MM.1S (cell line): ENCODE results near the gene RGS6.

Experiments
- DNase-seq: peaks from one replicate; pipeline ENCODE4 v3.0.0-alpha.2; 2015
- H2AFZ ChIP-seq: fragments of 300-600 bp; sonication (generic); 2 replicates; pipeline ENCODE4 v1.6.0; 2016; ENCODE audit warnings: antibody characterized with exemption, low read length
- H3F3A ChIP-seq: fragments of 300-600 bp; sonication (generic); 2 replicates; pipeline ENCODE4 v1.6.1; 2016; ENCODE audit warnings: mild to moderate bottlenecking, antibody characterized with exemption, low read length, moderate library complexity, mixed read lengths; ENCODE audit not compliant: insufficient read depth
- H3K27ac ChIP-seq: fragments of 300-600 bp; sonication (generic); 2 replicates; pipeline ENCODE4 v1.5.1; 2016; ENCODE audit warnings: mild to moderate bottlenecking, low read length
- H3K27me3 ChIP-seq: fragments of 300-600 bp; sonication (generic); replicated peaks from 2 replicates; pipeline ENCODE4 v1.6.0; 2016; ENCODE audit warnings: low read length; ENCODE audit not compliant: insufficient read depth
- H3K36me3 ChIP-seq: fragments of 300-600 bp; sonication (generic); replicated peaks from 2 replicates; pipeline ENCODE4 v1.6.1; 2016; ENCODE audit warnings: mild to moderate bottlenecking, low read length, mixed read lengths; ENCODE audit not compliant: insufficient read depth
- H3K4me1 ChIP-seq: fragments of 300-600 bp; sonication (generic); 2 replicates; pipeline ENCODE4 v1.6.1; 2016; ENCODE audit warnings: low read length, mixed read lengths
- H3K4me2 ChIP-seq: fragments of 300-600 bp; sonication (generic); 2 replicates; pipeline ENCODE4 v1.6.0; 2016; ENCODE audit warnings: low read depth, low read length
- H3K4me3 ChIP-seq: fragments of 300-600 bp; sonication (generic); 2 replicates; pipeline ENCODE4 v1.5.1; 2016; ENCODE audit warnings: low read length, mixed read lengths
- H3K79me2 ChIP-seq: fragments of 300-600 bp; sonication (generic); 2 replicates; pipeline ENCODE4 v1.6.1; 2016; ENCODE audit warnings: mixed run types, low read length, mixed read lengths
- H3K9ac ChIP-seq: fragments of 300-600 bp; sonication (generic); 2 replicates; pipeline ENCODE4 v1.6.1; 2016; ENCODE audit warnings: low read length, mixed read lengths
- H3K9me2 ChIP-seq: fragments of 300-600 bp; sonication (generic); replicated peaks from 2 replicates; pipeline ENCODE4 v1.6.1; 2016; ENCODE audit warnings: mild to moderate bottlenecking, low read length, mixed read lengths; ENCODE audit not compliant: insufficient read depth
- H3K9me3 ChIP-seq: fragments of 300-600 bp; sonication (generic); replicated peaks from 2 replicates; pipeline ENCODE4 v1.6.1; 2016; ENCODE audit warnings: mild to moderate bottlenecking, low read length, mixed read lengths; ENCODE audit not compliant: insufficient read depth
- H4K20me1 ChIP-seq: fragments of 300-600 bp; sonication (generic); 2 replicates; pipeline ENCODE4 v1.6.1; 2016; ENCODE audit warnings: mild to moderate bottlenecking, low read length, moderate library complexity, mixed read lengths; ENCODE audit not compliant: insufficient read depth
- EZH2 ChIP-seq: fragments of 300-600 bp; sonication (generic); optimal IDR thresholded peaks from 2 replicates; pipeline ENCODE3; 2017; ENCODE audit warnings: low read depth, mild to moderate bottlenecking, antibody characterized with exemption, low read length, mixed read lengths
- EZH2phosphoT487 ChIP-seq: fragments of 300-600 bp; sonication (generic); IDR thresholded peaks from 2 replicates; pipeline ENCODE4 v1.6.1; 2018; ENCODE audit warnings: antibody characterized with exemption, low read length
- TF ChIP-seq, protein P1 (sequence below): fragments of 300-600 bp; sonication (generic); IDR thresholded peaks from 2 replicates; pipeline ENCODE4 v1.5.1; 2016; ENCODE audit warnings: antibody characterized with exemption, low read length, mixed read lengths

RGS6 gene

DNA sequence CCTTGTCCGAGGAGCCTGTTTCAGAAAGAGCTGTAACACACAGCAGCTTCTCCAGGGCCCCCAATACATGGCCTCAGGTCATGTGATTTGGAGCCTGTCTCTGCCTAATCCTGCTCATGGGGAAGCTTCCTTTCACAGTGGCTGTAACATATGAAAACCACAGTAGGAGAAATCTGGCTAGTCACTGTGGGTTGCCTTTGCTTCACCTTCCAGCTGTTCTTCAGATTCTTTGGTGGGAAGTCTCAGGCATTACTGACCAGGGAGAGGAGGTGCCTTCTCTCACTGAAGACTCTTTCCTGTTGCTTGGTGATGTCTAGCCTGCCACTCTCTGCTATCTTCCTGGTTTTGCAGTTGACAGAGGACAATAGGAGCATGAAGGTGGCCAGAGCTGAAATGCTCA, 611.1 kb downstream of the RGS6 start:
- Histone ChIP-seq H4K20me1 (no peaks in the 10 kb centered on the region), H3K4me1 (no peaks in the 10 kb centered on the region), H3K9me3 (no peaks in the 10 kb centered on the region), H3K9me2 (no peaks in the 10 kb centered on the region), H2AFZ (no peak overlapping the region), H3K4me2 (no peak overlapping the region), H3K9ac (no peak overlapping the region), H3K4me3 (no peak overlapping the region), H3K79me2 (no peaks in the 10 kb centered on the region), H3K27me3 (no peaks in the 10 kb centered on the region), H3F3A (no peaks in the 10 kb centered on the region), H3K36me3 (no peaks in the 10 kb centered on the region), H3K27ac (no peak overlapping the region)
- TF ChIP-seq, protein P1, sequence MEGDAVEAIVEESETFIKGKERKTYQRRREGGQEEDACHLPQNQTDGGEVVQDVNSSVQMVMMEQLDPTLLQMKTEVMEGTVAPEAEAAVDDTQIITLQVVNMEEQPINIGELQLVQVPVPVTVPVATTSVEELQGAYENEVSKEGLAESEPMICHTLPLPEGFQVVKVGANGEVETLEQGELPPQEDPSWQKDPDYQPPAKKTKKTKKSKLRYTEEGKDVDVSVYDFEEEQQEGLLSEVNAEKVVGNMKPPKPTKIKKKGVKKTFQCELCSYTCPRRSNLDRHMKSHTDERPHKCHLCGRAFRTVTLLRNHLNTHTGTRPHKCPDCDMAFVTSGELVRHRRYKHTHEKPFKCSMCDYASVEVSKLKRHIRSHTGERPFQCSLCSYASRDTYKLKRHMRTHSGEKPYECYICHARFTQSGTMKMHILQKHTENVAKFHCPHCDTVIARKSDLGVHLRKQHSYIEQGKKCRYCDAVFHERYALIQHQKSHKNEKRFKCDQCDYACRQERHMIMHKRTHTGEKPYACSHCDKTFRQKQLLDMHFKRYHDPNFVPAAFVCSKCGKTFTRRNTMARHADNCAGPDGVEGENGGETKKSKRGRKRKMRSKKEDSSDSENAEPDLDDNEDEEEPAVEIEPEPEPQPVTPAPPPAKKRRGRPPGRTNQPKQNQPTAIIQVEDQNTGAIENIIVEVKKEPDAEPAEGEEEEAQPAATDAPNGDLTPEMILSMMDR, result no peak
- no peak for TF ChIP-seq EZH2
- no peak for DNase-seq

DNA sequence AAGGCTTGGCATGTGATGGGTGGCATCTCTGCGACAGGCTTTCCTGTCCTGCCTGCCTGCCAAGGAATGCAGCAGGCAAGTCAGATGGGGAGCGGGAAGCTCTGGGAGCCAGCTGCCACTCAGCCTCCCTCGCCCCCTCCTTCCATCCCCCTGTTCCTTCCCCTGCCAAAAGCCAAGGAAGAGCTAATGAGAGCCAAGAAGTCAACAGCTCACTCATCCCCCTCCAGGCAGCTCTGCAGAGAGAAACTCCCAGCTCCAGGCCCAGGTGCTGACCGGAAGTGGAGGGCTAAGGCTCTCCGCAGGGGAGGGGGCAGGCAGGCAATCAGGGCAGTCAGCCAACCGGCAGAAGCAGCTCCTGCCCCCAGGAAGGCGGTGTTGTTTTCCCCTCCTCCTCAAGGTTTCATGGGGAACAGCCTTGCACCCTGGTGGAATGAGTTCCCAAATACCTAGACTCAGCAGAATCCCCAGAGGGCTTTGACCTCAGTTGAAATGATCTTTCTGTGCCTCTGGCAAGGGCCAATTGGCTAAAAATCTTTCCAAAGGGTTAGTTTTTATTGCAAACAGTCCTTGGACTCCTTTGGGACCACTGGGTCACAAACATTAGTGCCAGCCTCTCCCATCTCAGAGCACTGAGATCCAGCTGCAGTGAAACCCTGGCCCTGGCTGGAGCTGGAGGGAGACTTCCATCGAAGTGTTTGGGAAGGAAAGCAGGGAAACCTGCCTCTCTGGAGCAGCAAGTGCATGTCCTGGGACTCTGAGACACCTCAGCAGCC, 612.6 kb downstream of the RGS6 start:
- no peak for TF ChIP-seq EZH2

DNA sequence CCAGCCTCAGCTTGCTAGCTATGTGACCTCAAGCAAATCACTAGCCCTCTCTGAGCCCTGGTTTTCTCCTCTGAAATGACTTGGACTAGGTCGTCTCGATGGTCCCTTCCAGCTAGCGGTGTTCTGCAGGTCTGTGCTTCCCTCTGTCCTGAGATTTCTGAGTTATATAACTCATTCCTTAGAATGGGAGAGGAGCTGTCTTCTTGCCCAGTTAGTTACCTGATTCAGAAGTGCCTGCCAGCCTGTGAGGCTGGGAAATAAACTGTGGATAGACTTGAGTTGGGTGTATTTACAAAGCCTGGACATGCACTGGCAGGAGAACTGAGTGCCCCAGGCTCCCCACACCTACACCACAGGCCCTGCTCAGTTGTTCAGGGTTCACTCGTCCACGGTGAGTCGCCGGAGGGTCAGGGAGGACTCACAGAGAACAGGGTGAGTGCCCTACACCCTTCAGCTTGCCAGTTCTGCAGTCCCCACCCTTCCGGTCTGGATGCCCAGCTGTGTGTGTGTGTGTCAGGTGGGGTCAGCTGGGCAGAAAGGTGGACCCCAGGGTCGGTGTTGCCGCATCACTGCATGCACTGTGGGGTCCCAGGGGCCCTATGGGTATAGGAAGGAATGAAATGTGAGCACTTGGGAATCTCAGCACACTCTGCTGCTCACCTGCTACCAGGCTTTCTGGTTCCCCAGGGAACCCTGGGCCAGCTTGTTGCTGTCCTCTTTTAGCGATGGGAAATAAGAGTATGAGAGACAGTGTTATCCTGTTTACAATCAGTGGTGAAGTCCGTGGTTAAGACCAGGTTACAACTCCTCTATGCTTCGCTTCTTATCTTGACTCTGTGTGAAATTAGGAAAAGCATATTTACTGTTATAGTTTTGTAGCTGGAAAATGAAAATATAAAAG, 613.4 kb downstream of the RGS6 start:
- H3K9ac ChIP-seq, result no peak overlapping the region
- no peaks in the 10 kb centered on the region for H3F3A ChIP-seq
- H3K4me2 ChIP-seq, result no peak overlapping the region
- DNase-seq, result no peak
- no peak overlapping the region for H2AFZ ChIP-seq
- TF ChIP-seq EZH2phosphoT487, result no peak
- TF ChIP-seq, protein P1, result no peak
- no peak for TF ChIP-seq EZH2
- H3K9me3 ChIP-seq, result no peaks in the 10 kb centered on the region
- no peaks in the 10 kb centered on the region for H4K20me1 ChIP-seq
- H3K4me3 ChIP-seq, result no peak overlapping the region
- H3K9me2 ChIP-seq, result no peaks in the 10 kb centered on the region
- no peaks in the 10 kb centered on the region for H3K36me3 ChIP-seq
- H3K27ac ChIP-seq, result no peak overlapping the region
- no peaks in the 10 kb centered on the region for H3K4me1 ChIP-seq
- no peaks in the 10 kb centered on the region for H3K27me3 ChIP-seq
- H3K79me2 ChIP-seq, result no peaks in the 10 kb centered on the region

More for the DNA sequence above, 612.6 kb downstream of the RGS6 start:
- Histone ChIP-seq H3K9ac (no peak overlapping the region), H3K79me2 (no peaks in the 10 kb centered on the region), H2AFZ (no peak overlapping the region), H3K9me3 (no peaks in the 10 kb centered on the region), H3F3A (no peaks in the 10 kb centered on the region), H3K36me3 (no peaks in the 10 kb centered on the region), H3K27me3 (no peaks in the 10 kb centered on the region), H3K27ac (no peak overlapping the region), H3K4me1 (no peaks in the 10 kb centered on the region), H3K4me3 (no peak overlapping the region), H3K9me2 (no peaks in the 10 kb centered on the region), H3K4me2 (no peak overlapping the region), H4K20me1 (no peaks in the 10 kb centered on the region)
- no peak for DNase-seq
